WTC11 (cell line): ENCODE measurements around the gene CASP6. TPM values are rescaled to one million over a fixed set of nuclear protein-coding genes. Genes with fewer than 3 reads are reported as not detected.

Source experiments
- ATAC-seq: fragments of 200-7000 bp; cut with Tn5 transposase; 2 replicates; pipeline ENCODE4 v1.10.0; 2021; ENCODE audit warnings: mild to moderate bottlenecking, moderate library complexity
- CTCF ChIA-PET: fragments of 300-600 bp; sonication (Branson Sonifier 250); formaldehyde crosslinking; loops from one replicate; lab custom pipeline; 2021; ENCODE audit warnings: antibody characterized with exemption; lab: Charles Lee
- POLR2A ChIA-PET: fragments of 350-600 bp; sonication (Branson Sonifier 250); formaldehyde crosslinking; loops from one replicate; lab custom pipeline; 2021; ENCODE audit warnings: antibody characterized with exemption; lab: Charles Lee
- DNase-seq: peaks from one replicate; pipeline ENCODE4 v3.0.0; 2021; ENCODE audit warnings: low spot score
- H3K27ac Mint-ChIP-seq: 2 replicates; pipeline ENCODE4 v1.8.0; 2021; ENCODE audit warnings: mixed read lengths
- H3K27me3 Mint-ChIP-seq: 2 replicates; pipeline ENCODE4 v1.8.0; 2021; ENCODE audit warnings: low read depth, mild to moderate bottlenecking, moderate library complexity, mixed read lengths
- H3K36me3 Mint-ChIP-seq: 2 replicates; pipeline ENCODE4 v1.8.0; 2021; ENCODE audit warnings: mixed read lengths
- H3K4me1 Mint-ChIP-seq: 2 replicates; pipeline ENCODE4 v1.8.0; 2022; ENCODE audit warnings: mixed read lengths
- H3K4me3 Mint-ChIP-seq: 2 replicates; pipeline ENCODE4 v1.8.0; 2021; ENCODE audit warnings: mild to moderate bottlenecking, moderate library complexity, mixed read lengths
- H3K9me3 Mint-ChIP-seq: 2 replicates; pipeline ENCODE4 v1.8.0; 2021; ENCODE audit warnings: mixed read lengths
- ATF3 ChIP-seq: sonication (generic); formaldehyde crosslinking; conservative IDR thresholded peaks from 2 replicates; pipeline ENCODE4 v1.8.1; 2022; ENCODE audit warnings: mild to moderate bottlenecking, missing genetic modification reagents
- ETV6 ChIP-seq: sonication (generic); formaldehyde crosslinking; IDR thresholded peaks from 2 replicates; pipeline ENCODE4 v1.8.1; 2022; ENCODE audit warnings: mild to moderate bottlenecking, missing genetic modification reagents
- FOXK1 ChIP-seq: sonication (generic); formaldehyde crosslinking; IDR thresholded peaks from 2 replicates; pipeline ENCODE4 v1.8.0; 2022; ENCODE audit warnings: mild to moderate bottlenecking, moderate library complexity, missing genetic modification reagents
- GTF2I ChIP-seq: fragments of 250-450 bp; sonication (Bioruptor Pico); conservative IDR thresholded peaks from 2 replicates; pipeline ENCODE4 v1.4.0; 2021; ENCODE audit warnings: mild to moderate bottlenecking
- RORB ChIP-seq: fragments of 250-450 bp; sonication (Bioruptor Pico); IDR thresholded peaks from 2 replicates; pipeline ENCODE4 v1.9.0; 2021; ENCODE audit warnings: mild to moderate bottlenecking
- TEAD4 ChIP-seq: sonication (generic); formaldehyde crosslinking; IDR thresholded peaks from 2 replicates; pipeline ENCODE4 v1.8.0; 2022; ENCODE audit warnings: mild to moderate bottlenecking, missing genetic modification reagents
- USF1 ChIP-seq: sonication (generic); formaldehyde crosslinking; IDR thresholded peaks from 2 replicates; pipeline ENCODE4 v1.8.0; 2022; ENCODE audit warnings: mild to moderate bottlenecking, missing genetic modification reagents
- ZMAT4 ChIP-seq: fragments of 250-450 bp; sonication (Bioruptor Pico); IDR thresholded peaks from 2 replicates; pipeline ENCODE4 v1.9.0; 2021; ENCODE audit warnings: mild to moderate bottlenecking
- ZNF121 ChIP-seq: sonication (generic); formaldehyde crosslinking; IDR thresholded peaks from 2 replicates; pipeline ENCODE4 v1.8.0; 2023; ENCODE audit warnings: missing genetic modification reagents
- ZNF263 ChIP-seq: sonication (generic); formaldehyde crosslinking; IDR thresholded peaks from 2 replicates; pipeline ENCODE4 v1.8.1; 2022; ENCODE audit warnings: low read depth, mild to moderate bottlenecking, moderate library complexity, missing genetic modification reagents
- ZNF396 ChIP-seq: fragments of 250-450 bp; sonication (Bioruptor Pico); IDR thresholded peaks from 2 replicates; pipeline ENCODE4 v1.8.0; 2021; ENCODE audit warnings: mild to moderate bottlenecking, moderate library complexity, borderline replicate concordance
- ZNF671 ChIP-seq: fragments of 250-450 bp; sonication (Bioruptor Pico); IDR thresholded peaks from 2 replicates; pipeline ENCODE4 v1.8.0; 2021; ENCODE audit warnings: mild to moderate bottlenecking
- total RNA-seq: library from RNA; stranded (reverse); gene quantifications from 3 replicates; pipeline ENCODE4 v1.2.3, GENCODE V29; 2021
- TF ChIP-seq, protein P1 (sequence below): sonication (generic); formaldehyde crosslinking; IDR thresholded peaks from 2 replicates; pipeline ENCODE4 v1.8.1; 2022; ENCODE audit warnings: mild to moderate bottlenecking, missing genetic modification reagents, moderate library complexity, borderline replicate concordance
- TF ChIP-seq, protein P2 (sequence below): sonication (generic); formaldehyde crosslinking; IDR thresholded peaks from 2 replicates; pipeline ENCODE4 v1.8.0; 2023; ENCODE audit warnings: missing genetic modification reagents, mild to moderate bottlenecking, borderline replicate concordance
- TF ChIP-seq, protein P3 (sequence below): sonication (generic); formaldehyde crosslinking; IDR thresholded peaks from 2 replicates; pipeline ENCODE4 v1.8.0; 2022; ENCODE audit warnings: mild to moderate bottlenecking, missing genetic modification reagents
- TF ChIP-seq, protein P4 (sequence below): sonication (generic); formaldehyde crosslinking; IDR thresholded peaks from 2 replicates; pipeline ENCODE4 v1.8.1; 2023; ENCODE audit warnings: mild to moderate bottlenecking, missing genetic modification reagents
- TF ChIP-seq, protein P5 (sequence below): sonication (generic); formaldehyde crosslinking; IDR thresholded peaks from 2 replicates; pipeline ENCODE4 v1.8.1; 2022; ENCODE audit warnings: mild to moderate bottlenecking, moderate library complexity, missing genetic modification reagents
- TF ChIP-seq, protein P6 (sequence below): sonication (generic); formaldehyde crosslinking; IDR thresholded peaks from 2 replicates; pipeline ENCODE4 v1.8.1; 2023; ENCODE audit warnings: mild to moderate bottlenecking, missing genetic modification reagents, moderate library complexity

Gene CASP6
- total RNA-seq, 1 experiment from 2014 or later, result 26.0 TPM

DNA sequence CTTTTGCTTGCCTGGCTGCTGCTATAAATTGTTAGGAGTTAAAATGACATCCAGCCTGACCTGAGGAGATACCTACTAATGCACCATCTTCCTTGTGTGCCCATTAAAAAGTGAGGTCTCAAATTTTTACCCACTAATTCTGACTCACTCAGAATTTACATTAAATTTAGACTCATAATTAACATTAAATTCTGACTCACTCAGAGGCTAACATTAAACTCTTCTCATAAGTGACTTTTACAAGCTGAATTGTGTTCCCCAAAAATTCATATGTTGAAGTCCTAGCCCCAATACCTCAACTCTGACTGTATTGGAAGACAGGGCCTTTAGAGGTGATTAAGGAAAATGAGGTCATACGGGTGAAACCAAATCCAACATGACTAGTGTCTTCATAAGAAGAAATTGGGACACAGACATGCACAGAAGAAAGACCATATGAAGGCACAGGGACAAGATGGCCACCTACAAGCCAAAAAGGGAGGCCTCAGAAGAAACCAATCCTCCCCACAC, 11.8 kb downstream of the CASP6 start:
- H3K27me3 Mint-ChIP-seq, result no peaks in the 10 kb centered on the region
- ChIA-PET CTCF (no interaction called here), POLR2A (no interaction called here)
- DNase-seq (no peak), ATAC-seq (no peak)
- H3K4me3 Mint-ChIP-seq, result no peak overlapping the region
- no peak for TF ChIP-seq ZMAT4 (CRISPR knock-in tag)
- no peak for TF ChIP-seq ATF3 (CRISPR knock-in tag)
- TF ChIP-seq TEAD4, result no peak
- TF ChIP-seq, protein P1, sequence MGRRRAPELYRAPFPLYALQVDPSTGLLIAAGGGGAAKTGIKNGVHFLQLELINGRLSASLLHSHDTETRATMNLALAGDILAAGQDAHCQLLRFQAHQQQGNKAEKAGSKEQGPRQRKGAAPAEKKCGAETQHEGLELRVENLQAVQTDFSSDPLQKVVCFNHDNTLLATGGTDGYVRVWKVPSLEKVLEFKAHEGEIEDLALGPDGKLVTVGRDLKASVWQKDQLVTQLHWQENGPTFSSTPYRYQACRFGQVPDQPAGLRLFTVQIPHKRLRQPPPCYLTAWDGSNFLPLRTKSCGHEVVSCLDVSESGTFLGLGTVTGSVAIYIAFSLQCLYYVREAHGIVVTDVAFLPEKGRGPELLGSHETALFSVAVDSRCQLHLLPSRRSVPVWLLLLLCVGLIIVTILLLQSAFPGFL, result no peak
- TF ChIP-seq ZNF396, result no peak
- TF ChIP-seq ETV6 (CRISPR knock-in tag), result no peak
- TF ChIP-seq FOXK1, result no peak
- TF ChIP-seq, protein P2, sequence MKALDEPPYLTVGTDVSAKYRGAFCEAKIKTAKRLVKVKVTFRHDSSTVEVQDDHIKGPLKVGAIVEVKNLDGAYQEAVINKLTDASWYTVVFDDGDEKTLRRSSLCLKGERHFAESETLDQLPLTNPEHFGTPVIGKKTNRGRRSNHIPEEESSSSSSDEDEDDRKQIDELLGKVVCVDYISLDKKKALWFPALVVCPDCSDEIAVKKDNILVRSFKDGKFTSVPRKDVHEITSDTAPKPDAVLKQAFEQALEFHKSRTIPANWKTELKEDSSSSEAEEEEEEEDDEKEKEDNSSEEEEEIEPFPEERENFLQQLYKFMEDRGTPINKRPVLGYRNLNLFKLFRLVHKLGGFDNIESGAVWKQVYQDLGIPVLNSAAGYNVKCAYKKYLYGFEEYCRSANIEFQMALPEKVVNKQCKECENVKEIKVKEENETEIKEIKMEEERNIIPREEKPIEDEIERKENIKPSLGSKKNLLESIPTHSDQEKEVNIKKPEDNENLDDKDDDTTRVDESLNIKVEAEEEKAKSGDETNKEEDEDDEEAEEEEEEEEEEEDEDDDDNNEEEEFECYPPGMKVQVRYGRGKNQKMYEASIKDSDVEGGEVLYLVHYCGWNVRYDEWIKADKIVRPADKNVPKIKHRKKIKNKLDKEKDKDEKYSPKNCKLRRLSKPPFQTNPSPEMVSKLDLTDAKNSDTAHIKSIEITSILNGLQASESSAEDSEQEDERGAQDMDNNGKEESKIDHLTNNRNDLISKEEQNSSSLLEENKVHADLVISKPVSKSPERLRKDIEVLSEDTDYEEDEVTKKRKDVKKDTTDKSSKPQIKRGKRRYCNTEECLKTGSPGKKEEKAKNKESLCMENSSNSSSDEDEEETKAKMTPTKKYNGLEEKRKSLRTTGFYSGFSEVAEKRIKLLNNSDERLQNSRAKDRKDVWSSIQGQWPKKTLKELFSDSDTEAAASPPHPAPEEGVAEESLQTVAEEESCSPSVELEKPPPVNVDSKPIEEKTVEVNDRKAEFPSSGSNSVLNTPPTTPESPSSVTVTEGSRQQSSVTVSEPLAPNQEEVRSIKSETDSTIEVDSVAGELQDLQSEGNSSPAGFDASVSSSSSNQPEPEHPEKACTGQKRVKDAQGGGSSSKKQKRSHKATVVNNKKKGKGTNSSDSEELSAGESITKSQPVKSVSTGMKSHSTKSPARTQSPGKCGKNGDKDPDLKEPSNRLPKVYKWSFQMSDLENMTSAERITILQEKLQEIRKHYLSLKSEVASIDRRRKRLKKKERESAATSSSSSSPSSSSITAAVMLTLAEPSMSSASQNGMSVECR, result no peak
- TF ChIP-seq, protein P3, sequence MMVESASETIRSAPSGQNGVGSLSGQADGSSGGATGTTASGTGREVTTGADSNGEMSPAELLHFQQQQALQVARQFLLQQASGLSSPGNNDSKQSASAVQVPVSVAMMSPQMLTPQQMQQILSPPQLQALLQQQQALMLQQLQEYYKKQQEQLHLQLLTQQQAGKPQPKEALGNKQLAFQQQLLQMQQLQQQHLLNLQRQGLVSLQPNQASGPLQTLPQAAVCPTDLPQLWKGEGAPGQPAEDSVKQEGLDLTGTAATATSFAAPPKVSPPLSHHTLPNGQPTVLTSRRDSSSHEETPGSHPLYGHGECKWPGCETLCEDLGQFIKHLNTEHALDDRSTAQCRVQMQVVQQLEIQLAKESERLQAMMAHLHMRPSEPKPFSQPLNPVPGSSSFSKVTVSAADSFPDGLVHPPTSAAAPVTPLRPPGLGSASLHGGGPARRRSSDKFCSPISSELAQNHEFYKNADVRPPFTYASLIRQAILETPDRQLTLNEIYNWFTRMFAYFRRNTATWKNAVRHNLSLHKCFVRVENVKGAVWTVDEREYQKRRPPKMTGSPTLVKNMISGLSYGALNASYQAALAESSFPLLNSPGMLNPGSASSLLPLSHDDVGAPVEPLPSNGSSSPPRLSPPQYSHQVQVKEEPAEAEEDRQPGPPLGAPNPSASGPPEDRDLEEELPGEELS, result no peak
- TF ChIP-seq, protein P4, sequence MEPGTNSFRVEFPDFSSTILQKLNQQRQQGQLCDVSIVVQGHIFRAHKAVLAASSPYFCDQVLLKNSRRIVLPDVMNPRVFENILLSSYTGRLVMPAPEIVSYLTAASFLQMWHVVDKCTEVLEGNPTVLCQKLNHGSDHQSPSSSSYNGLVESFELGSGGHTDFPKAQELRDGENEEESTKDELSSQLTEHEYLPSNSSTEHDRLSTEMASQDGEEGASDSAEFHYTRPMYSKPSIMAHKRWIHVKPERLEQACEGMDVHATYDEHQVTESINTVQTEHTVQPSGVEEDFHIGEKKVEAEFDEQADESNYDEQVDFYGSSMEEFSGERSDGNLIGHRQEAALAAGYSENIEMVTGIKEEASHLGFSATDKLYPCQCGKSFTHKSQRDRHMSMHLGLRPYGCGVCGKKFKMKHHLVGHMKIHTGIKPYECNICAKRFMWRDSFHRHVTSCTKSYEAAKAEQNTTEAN, result no peak
- no peak for TF ChIP-seq USF1 (CRISPR knock-in tag)
- no peak for TF ChIP-seq GTF2I
- TF ChIP-seq, protein P5, sequence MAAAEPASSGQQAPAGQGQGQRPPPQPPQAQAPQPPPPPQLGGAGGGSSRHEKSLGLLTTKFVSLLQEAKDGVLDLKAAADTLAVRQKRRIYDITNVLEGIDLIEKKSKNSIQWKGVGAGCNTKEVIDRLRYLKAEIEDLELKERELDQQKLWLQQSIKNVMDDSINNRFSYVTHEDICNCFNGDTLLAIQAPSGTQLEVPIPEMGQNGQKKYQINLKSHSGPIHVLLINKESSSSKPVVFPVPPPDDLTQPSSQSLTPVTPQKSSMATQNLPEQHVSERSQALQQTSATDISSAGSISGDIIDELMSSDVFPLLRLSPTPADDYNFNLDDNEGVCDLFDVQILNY (CRISPR knock-in tag), result no peak
- TF ChIP-seq ZNF121 (CRISPR knock-in tag), result no peak
- TF ChIP-seq RORB (CRISPR knock-in tag), result no peak
- TF ChIP-seq, protein P6, sequence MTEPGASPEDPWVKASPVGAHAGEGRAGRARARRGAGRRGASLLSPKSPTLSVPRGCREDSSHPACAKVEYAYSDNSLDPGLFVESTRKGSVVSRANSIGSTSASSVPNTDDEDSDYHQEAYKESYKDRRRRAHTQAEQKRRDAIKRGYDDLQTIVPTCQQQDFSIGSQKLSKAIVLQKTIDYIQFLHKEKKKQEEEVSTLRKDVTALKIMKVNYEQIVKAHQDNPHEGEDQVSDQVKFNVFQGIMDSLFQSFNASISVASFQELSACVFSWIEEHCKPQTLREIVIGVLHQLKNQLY (CRISPR knock-in tag), result no peak
- TF ChIP-seq ZNF263, result no peak
- TF ChIP-seq ZNF671 (CRISPR knock-in tag), result no peak
- peaks cover 39% of the 10 kb centered on the region for H3K36me3 Mint-ChIP-seq
- no peaks in the 10 kb centered on the region for H3K9me3 Mint-ChIP-seq
- H3K27ac Mint-ChIP-seq, result no peak overlapping the region
- no peaks in the 10 kb centered on the region for H3K4me1 Mint-ChIP-seq
